Endodermal cell (in vitro differentiated cells): Measurements from ENCODE around the gene CXCL6. TPM values are rescaled to one million over a fixed set of nuclear protein-coding genes. Genes with fewer than 3 reads are reported as not detected.

Experiments used
- DNase-seq: peaks from one replicate; pipeline ENCODE4 v3.0.0-alpha.2; 2017
- H3K27ac ChIP-seq: 2 replicates; pipeline ENCODE4 v1.5.1; 2013; ENCODE audit warnings: mild to moderate bottlenecking, low read depth, low read length, moderate library complexity
- H3K27me3 ChIP-seq: 2 replicates; pipeline ENCODE4 v1.6.1; 2013; ENCODE audit warnings: mild to moderate bottlenecking, low read length, moderate library complexity; ENCODE audit not compliant: insufficient read depth, control insufficient read depth, poor library complexity, severe bottlenecking
- H3K36me3 ChIP-seq: 2 replicates; pipeline ENCODE4 v1.7.0; 2013; ENCODE audit warnings: mild to moderate bottlenecking, low read length, moderate library complexity; ENCODE audit not compliant: control insufficient read depth, insufficient read depth
- H3K4me1 ChIP-seq: one replicate; pipeline ENCODE4 v1.7.0; 2013; ENCODE audit warnings: low read length; ENCODE audit not compliant: control insufficient read depth, insufficient read depth
- H3K4me3 ChIP-seq: 2 replicates; pipeline ENCODE4 v1.5.1; 2013; ENCODE audit warnings: mild to moderate bottlenecking, low read length, moderate library complexity
- H3K9ac ChIP-seq: 2 replicates; pipeline ENCODE4 v1.6.1; 2013; ENCODE audit warnings: mild to moderate bottlenecking, low read length, moderate library complexity; ENCODE audit not compliant: poor library complexity, severe bottlenecking; ENCODE audit errors: extremely low read depth
- H3K9me3 ChIP-seq: 2 replicates; pipeline ENCODE4 v1.6.1; 2013; ENCODE audit warnings: mild to moderate bottlenecking, low read length, moderate library complexity; ENCODE audit not compliant: control insufficient read depth
- H3K27ac Mint-ChIP-seq: 2 replicates; pipeline ENCODE4 v1.8.0; 2020; ENCODE audit warnings: mixed read lengths
- H3K27me3 Mint-ChIP-seq: 2 replicates; pipeline ENCODE4 v1.8.0; 2021; ENCODE audit warnings: mild to moderate bottlenecking, mixed read lengths; ENCODE audit not compliant: insufficient read depth
- H3K36me3 Mint-ChIP-seq: 2 replicates; pipeline ENCODE4 v1.8.0; 2020; ENCODE audit warnings: low read depth, mixed read lengths
- H3K4me1 Mint-ChIP-seq: 2 replicates; pipeline ENCODE4 v1.8.0; 2020; ENCODE audit warnings: mixed read lengths
- H3K4me3 Mint-ChIP-seq: 2 replicates; pipeline ENCODE4 v1.8.0; 2020; ENCODE audit warnings: mild to moderate bottlenecking, moderate library complexity, mixed read lengths
- H3K9me3 Mint-ChIP-seq: 2 replicates; pipeline ENCODE4 v1.8.0; 2020; ENCODE audit warnings: mild to moderate bottlenecking, mixed read lengths
- CTCF ChIP-seq: fragments of 200-600 bp; sonication (generic); conservative IDR thresholded peaks from 2 replicates; pipeline ENCODE4 v1.5.0; 2021; ENCODE audit warnings: antibody characterized with exemption, mild to moderate bottlenecking
- WGBS, 2 experiments: methylation state at CpG; one replicate each; pipeline versions ENCODE4 v1.1.5 to v1.1.7; 2013; ENCODE audit warnings: missing lambda C conversion rate in 2 of 2, mixed read lengths in 1 of 2; ENCODE audit not compliant: insufficient coverage in 1 of 2, insufficient read length in 1 of 2; 5-methylcytosine and 5-hydroxymethylcytosine counted together
- long read RNA-seq, 4 experiments: library from polyadenylated mRNA in 2 of 4; library from RNA in 1 of 4; library from capped mRNA in 1 of 4; stranded (forward) in 3 of 4; unstranded in 1 of 4; transcript quantifications; one replicate each; pipeline ENCODE4 v2.0.0, GENCODE V29; 2020 to 2021; ENCODE audit warnings: inconsistent platforms in 1 of 4
- polyA plus RNA-seq, 2 experiments: library from polyadenylated mRNA; stranded (reverse); fragments of 50-300 nt; gene quantifications; one replicate each; pipeline ENCODE4 v1.2.3, GENCODE V29; 2013
- total RNA-seq, 2 donors: library from RNA; stranded (reverse); fragmentation: NEBNext Ultra II Directional in 1 of 2; extraction: Animal tissue kit (Norgen Biotek cat#: 25700) in 1 of 2; gene quantifications; 2 replicates in 1 of 2; 3 replicates in 1 of 2; pipeline ENCODE4 v1.2.1, GENCODE V29; 2021

The CXCL6 gene
- total RNA-seq: 1 to 10 TPM in 1 of 2 donors, under 1 TPM in 1; 0.46 to 1.2 TPM
- polyA plus RNA-seq (2013, experiment 1 of 2): 1.4 TPM
- 1.1 TPM for polyA plus RNA-seq (2013, experiment 2 of 2)
- long read RNA-seq, experiment 1: 0 reads
- long read RNA-seq, experiment 2: 0 reads
- long read RNA-seq, experiment 3, partial matches to known transcripts: 0 of 1 reads
- long read RNA-seq, experiment 3, other reads (novel, unspliced or antisense): 0 of 1 reads
- long read RNA-seq, experiment 4, partial matches to known transcripts: 0 of 1 reads
- long read RNA-seq, experiment 4, other reads (novel, unspliced or antisense): 0 of 1 reads

- H3K27ac Mint-ChIP-seq: no peak within 1 kb of the TSS
- H3K27ac ChIP-seq: no peak within 1 kb of the TSS
- no peaks in the 10 kb centered on the region for H3K9me3 ChIP-seq
- no peaks in the 10 kb centered on the region for H3K36me3 ChIP-seq
- no peak for TF ChIP-seq CTCF
- peaks cover 5% of the 10 kb centered on the region for H3K4me1 Mint-ChIP-seq
- H3K27me3 Mint-ChIP-seq: peaks cover 42% of the 10 kb centered on the region
- no peak within 1 kb of the TSS for H3K9ac ChIP-seq
- peak within 1 kb of the TSS; percentile 77 for H3K4me3 ChIP-seq
- no peaks in the 10 kb centered on the region for H3K36me3 Mint-ChIP-seq
- 10 to 16% methylated on average over 7 to 41 of the region's 41 CpGs for WGBS, 2 experiments
- H3K27me3 ChIP-seq: peaks cover 35% of the 10 kb centered on the region
- DNase-seq: peak; percentile 87
- H3K4me1 ChIP-seq: no peaks in the 10 kb centered on the region
- H3K4me3 Mint-ChIP-seq: peak within 1 kb of the TSS; percentile 67
- no peaks in the 10 kb centered on the region for H3K9me3 Mint-ChIP-seq
These were observed at the start of gene CXCL6 for GRCh38 chr4:73836373-73837279. Gene CXCL6 (plus strand): TSS chr4:73836678. CDS start chr4:73836751, 73 bp downstream.

GRCh38 chr4:73788411-73788810 is 48.1 kb upstream of the CXCL6 start:
- Mint-ChIP-seq H3K9me3 (no peaks in the 10 kb centered on the region), H3K36me3 (no peaks in the 10 kb centered on the region), H3K4me3 (no peak overlapping the region), H3K4me1 (no peaks in the 10 kb centered on the region), H3K27ac (no peak overlapping the region), H3K27me3 (peaks cover 10% of the 10 kb centered on the region)
- DNase-seq: no peak
- Histone ChIP-seq H3K27ac (no peak overlapping the region), H3K9me3 (no peaks in the 10 kb centered on the region), H3K4me1 (no peaks in the 10 kb centered on the region), H3K27me3 (peaks cover 7% of the 10 kb centered on the region), H3K4me3 (no peak overlapping the region), H3K9ac (no peak overlapping the region), H3K36me3 (no peaks in the 10 kb centered on the region)
- WGBS, 2 experiments: 94 to 100% methylated on average over 2 of the region's 2 CpGs
- TF ChIP-seq CTCF: no peak

GRCh38 chr4:73798842-73799241 is 37.6 kb upstream of the CXCL6 start:
- Mint-ChIP-seq H3K4me1 (no peaks in the 10 kb centered on the region), H3K27me3 (no peaks in the 10 kb centered on the region), H3K9me3 (no peaks in the 10 kb centered on the region)

More at GRCh38 chr4:73798842-73799241, 37.6 kb upstream of the CXCL6 start:
- H3K9me3 ChIP-seq: no peaks in the 10 kb centered on the region
- no peak for DNase-seq
- no peaks in the 10 kb centered on the region for H3K36me3 ChIP-seq
- no peak overlapping the region for H3K9ac ChIP-seq
- H3K27ac ChIP-seq: no peak overlapping the region
- no peak overlapping the region for H3K27ac Mint-ChIP-seq
- no peak for TF ChIP-seq CTCF
- no peaks in the 10 kb centered on the region for H3K36me3 Mint-ChIP-seq
- H3K4me3 Mint-ChIP-seq: no peak overlapping the region
- H3K4me1 ChIP-seq: no peaks in the 10 kb centered on the region
- no peaks in the 10 kb centered on the region for H3K27me3 ChIP-seq
- H3K4me3 ChIP-seq: no peak overlapping the region
